Gastrocnemius medialis (tissue), 4 donors: ENCODE results near the gene TP73.

Experiments
- CTCF ChIP-seq, 5 experiments: fragments of 450-650 bp in 3 of 5; fragments of 200-600 bp in 2 of 5; sonication (generic) in 2 of 5; IDR thresholded peaks in 4 of 5; conservative IDR thresholded peaks in 1 of 5; 1 replicate in 4 of 5; 2 replicates in 1 of 5; pipeline ENCODE4 v1.5.1; 2016 to 2019; ENCODE audit warnings: antibody characterized with exemption in 5 of 5, mild to moderate bottlenecking in 3 of 5, moderate library complexity in 3 of 5
- POLR2A ChIP-seq, 2 donors: fragments of 450-650 bp; IDR thresholded peaks; one replicate each; pipeline ENCODE4 v1.6.1; 2017; ENCODE audit warnings: antibody characterized with exemption in 2 of 2, mild to moderate bottlenecking in 2 of 2, moderate library complexity in 2 of 2

GRCh38 chr1:3771108-3772026 lies 119.1 kb downstream of the TP73 start:
- TF ChIP-seq CTCF (IDR thresholded peaks at IDR 0.05 in 4 of 5, conservative IDR thresholded peaks at IDR 0.05 in 1 of 5) (no peak), POLR2A (IDR thresholded peaks at IDR 0.05) (no peak)
